Esophagus muscularis mucosa (tissue), 3 donors: ENCODE measurements around the gene MCCD1.

ENCODE experiments used
- CTCF ChIP-seq, 3 experiments: fragments of 200-600 bp in 2 of 3; fragments of 450-650 bp in 1 of 3; sonication (generic) in 2 of 3; IDR thresholded peaks; one replicate each; pipeline ENCODE4 v1.5.1; 2017 to 2019; ENCODE audit warnings: antibody characterized with exemption in 3 of 3, mild to moderate bottlenecking in 2 of 3, moderate library complexity in 1 of 3
- EP300 ChIP-seq: sonication (generic); formaldehyde crosslinking; IDR thresholded peaks from one replicate; pipeline ENCODE4 v1.6.1; 2017; ENCODE audit warnings: antibody characterized with exemption

- TF ChIP-seq CTCF (IDR thresholded peaks at IDR 0.05): no peak
- no peak for TF ChIP-seq EP300
Observed at GRCh38 chr6:31535538-31536324, 7.0 kb downstream of the MCCD1 start.
